BJ (cell line): Measurements from ENCODE around the gene CCL3. TPM values are rescaled to one million over a fixed set of nuclear protein-coding genes. Genes with fewer than 3 reads are reported as not detected.
"Not testable (repeated sequence)": the region's sequence is repeated elsewhere in the genome, so short reads cannot be mapped to it uniquely, and the experiment has no call there.

Experiments used
- CTCF ChIA-PET: fragments of 350-600 bp; formaldehyde crosslinking; extraction: SDS; loops from one replicate; lab custom pipeline; 2021; ENCODE audit warnings: antibody characterized with exemption, inconsistent platforms; lab: Yijun Ruan, JAX
- POLR2A ChIA-PET: fragments of 300-600 bp; sonication (Branson Sonifier 250); formaldehyde crosslinking; extraction: SDS; loops from one replicate; lab custom pipeline; 2021; ENCODE audit warnings: antibody characterized with exemption; lab: Charles Lee
- DNase-seq: peaks from one replicate; pipeline ENCODE4 v3.0.0-alpha.2; 2011; ENCODE audit warnings: low read depth
- H3K27me3 ChIP-seq: 2 replicates; pipeline ENCODE4 v1.6.0; 2011; ENCODE audit warnings: low read length; ENCODE audit not compliant: control insufficient read depth, insufficient read depth
- H3K36me3 ChIP-seq: 2 replicates; pipeline ENCODE4 v1.5.1; 2011; ENCODE audit warnings: low read length; ENCODE audit not compliant: control insufficient read depth, insufficient read depth
- H3K4me3 ChIP-seq: 2 replicates; pipeline ENCODE4 v1.5.1; 2011; ENCODE audit warnings: low read depth, mild to moderate bottlenecking, control low read depth, low read length
- polyA plus RNA-seq: library from polyadenylated mRNA; depleted of rRNA; stranded (reverse); fragments of >200 nt; gene quantifications from 2 replicates; pipeline ENCODE4 v1.2.3, GENCODE V29; 2011
- TF ChIP-seq, protein P1 (sequence below): IDR thresholded peaks from 2 replicates; pipeline ENCODE4 v1.5.1; 2011; ENCODE audit warnings: low read depth, mild to moderate bottlenecking, control low read depth, inconsistent platforms, low read length, moderate library complexity; ENCODE audit not compliant: insufficient read depth

CCL3 gene
- polyA plus RNA-seq, 1 experiment: not detected

DNA sequence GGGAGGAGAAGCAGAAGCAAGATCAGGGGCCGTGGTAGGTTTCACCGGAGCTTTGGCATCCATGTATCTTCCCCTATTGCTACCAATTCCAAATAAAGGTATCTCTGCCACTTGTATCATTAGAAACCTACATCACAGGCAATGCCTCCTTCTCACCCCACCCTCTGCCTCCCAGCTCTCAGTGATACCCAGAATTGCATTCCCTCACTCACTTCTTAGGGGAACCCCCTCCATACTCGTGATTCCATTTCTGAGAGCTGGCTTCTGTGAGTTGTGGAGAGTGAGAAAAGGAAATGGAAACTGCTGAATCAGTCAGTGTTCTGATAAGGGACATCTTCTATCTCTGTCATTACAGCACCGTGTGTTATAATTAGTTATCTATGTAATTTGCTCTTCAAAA lies 2.3 kb upstream of the CCL3 start:
- no peak for DNase-seq
- TF ChIP-seq, protein P1, sequence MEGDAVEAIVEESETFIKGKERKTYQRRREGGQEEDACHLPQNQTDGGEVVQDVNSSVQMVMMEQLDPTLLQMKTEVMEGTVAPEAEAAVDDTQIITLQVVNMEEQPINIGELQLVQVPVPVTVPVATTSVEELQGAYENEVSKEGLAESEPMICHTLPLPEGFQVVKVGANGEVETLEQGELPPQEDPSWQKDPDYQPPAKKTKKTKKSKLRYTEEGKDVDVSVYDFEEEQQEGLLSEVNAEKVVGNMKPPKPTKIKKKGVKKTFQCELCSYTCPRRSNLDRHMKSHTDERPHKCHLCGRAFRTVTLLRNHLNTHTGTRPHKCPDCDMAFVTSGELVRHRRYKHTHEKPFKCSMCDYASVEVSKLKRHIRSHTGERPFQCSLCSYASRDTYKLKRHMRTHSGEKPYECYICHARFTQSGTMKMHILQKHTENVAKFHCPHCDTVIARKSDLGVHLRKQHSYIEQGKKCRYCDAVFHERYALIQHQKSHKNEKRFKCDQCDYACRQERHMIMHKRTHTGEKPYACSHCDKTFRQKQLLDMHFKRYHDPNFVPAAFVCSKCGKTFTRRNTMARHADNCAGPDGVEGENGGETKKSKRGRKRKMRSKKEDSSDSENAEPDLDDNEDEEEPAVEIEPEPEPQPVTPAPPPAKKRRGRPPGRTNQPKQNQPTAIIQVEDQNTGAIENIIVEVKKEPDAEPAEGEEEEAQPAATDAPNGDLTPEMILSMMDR: no peak
- no peaks in the 10 kb centered on the region for H3K36me3 ChIP-seq
- no peaks in the 10 kb centered on the region; the same call in 1 of the 2 replicates for H3K27me3 ChIP-seq
- H3K4me3 ChIP-seq: no peak overlapping the region
- CTCF ChIA-PET: no interaction called here
- POLR2A ChIA-PET: no interaction called here

DNA sequence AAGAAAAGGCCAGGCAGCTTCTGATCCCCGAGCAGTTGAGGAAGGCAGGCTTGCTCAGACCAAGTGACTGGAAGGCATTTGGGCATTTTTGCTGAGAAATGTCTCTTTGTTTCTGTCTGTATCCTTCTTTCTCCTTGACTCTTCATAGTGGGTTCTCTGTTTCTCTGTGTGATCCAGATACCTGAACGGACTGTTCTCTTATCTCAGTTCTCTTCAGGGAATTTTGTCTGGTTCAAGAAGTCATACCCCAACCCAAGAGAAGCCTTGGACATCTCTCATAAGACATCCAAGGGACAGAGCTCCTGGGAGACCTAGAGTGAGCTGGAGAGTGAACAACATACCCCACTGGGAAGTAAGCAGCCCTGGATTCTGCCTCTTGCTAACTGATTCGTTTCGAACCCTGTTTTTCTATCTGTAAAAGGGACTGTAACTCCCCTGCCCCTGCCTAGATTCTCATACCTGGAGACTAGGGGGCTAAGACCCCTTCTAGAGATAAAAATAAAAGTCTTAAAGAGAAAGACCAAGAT lies 541 bp downstream of the CCL3 start:
- no peak overlapping the region for H3K4me3 ChIP-seq
- H3K27me3 ChIP-seq: no peaks in the 10 kb centered on the region; the same call in 1 of the 2 replicates
- no peak for DNase-seq
- TF ChIP-seq, protein P1: no peak
- H3K36me3 ChIP-seq: no peaks in the 10 kb centered on the region
- ChIA-PET CTCF (no interaction called here), POLR2A (no interaction called here)

DNA sequence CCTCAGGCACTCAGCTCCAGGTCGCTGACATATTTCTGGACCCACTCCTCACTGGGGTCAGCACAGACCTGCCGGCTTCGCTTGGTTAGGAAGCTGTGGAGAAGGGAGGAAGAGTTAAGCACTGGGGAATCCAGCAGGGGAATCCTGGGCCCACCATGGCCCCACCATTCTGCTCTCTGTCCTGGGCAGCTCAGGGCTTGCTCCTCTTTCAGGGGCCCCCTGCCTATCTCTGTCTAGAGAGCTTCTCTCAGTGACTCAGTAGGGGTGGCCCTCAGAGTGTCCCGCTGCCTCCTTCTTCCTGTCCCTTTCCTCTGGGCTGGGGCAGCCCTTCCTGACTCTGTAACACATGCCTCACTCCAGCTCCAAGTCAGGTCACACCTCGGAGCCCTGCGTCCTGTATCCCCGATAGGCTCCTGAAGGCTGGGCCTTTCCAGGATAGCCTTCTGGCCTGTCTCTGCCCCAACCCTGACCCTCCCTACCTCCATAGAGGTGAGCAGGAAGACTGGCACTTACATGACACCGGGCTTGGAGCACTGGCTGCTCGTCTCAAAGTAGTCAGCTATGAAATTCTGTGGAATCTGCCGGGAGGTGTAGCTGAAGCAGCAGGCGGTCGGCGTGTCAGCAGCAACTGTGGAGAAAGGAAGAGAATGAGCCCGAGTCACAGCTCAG lies 1.1 kb downstream of the CCL3 start:
- no peak overlapping the region for H3K4me3 ChIP-seq
- H3K27me3 ChIP-seq: no peaks in the 10 kb centered on the region; the same call in 1 of the 2 replicates
- no peak for DNase-seq
- CTCF ChIA-PET: interaction anchor here (0.6 kb wide), 1 partner anchor 119 kb away, joined by 3 read pairs; no protein-coding TSS in a partner anchor
- TF ChIP-seq, protein P1: no peak
- POLR2A ChIA-PET: no interaction called here
- no peaks in the 10 kb centered on the region for H3K36me3 ChIP-seq

DNA sequence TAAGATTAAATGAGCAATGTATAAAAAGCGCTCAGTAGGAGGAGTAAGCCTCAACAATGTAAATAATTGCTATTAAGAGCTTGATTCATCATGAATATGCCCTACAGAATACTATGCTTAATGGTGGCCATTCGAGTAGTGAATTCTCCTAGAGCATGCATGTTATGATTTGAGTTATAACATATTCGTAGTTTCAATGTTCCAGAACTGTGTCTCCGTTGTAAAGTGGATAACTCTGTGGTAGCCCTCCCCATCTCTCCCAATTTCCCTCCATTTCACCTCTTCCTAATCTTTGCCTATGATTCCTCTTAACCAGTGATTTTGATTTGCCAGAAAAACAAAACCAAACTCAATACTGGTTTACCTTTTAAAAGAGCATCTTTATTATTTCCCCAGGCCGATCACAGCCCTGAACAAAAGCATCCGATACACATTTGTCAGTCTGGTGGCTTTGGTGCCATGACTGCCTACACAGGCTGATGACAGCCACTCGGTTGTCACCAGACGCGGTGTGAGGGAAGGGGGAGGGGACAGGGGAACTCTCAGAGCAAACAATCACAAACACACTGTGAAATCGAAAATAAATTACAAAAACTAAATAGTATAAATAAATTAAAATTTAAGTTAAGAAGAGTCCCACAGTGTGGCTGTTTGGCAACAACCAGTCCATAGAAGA lies 1.9 kb downstream of the CCL3 start:
- DNase-seq, POLR2A ChIA-PET, H3K4me3 ChIP-seq, H3K36me3 ChIP-seq, H3K27me3 ChIP-seq: not testable (repeated sequence)
- CTCF ChIA-PET: interaction anchor here (0.6 kb wide), 1 partner anchor 119 kb away, joined by 3 read pairs; no protein-coding TSS in a partner anchor

DNA sequence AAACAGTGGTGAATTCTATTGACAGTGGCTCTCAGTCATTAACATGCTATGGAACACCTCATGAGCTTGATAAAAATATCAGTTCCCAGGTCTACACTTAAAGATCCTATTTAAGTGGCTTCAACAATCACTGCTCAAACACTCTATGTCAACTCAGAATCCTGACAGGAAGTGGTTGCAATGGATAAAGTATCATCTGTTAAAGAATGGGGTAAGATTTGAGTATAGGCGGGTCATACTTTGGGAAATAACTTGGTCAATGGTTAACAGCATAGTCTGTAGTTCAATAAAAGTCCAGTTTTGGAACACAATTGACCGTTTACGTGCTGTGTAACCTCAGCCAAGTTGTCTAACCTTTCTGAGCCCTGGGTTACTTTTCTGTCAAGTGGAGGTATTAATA lies 2.5 kb downstream of the CCL3 start:
- POLR2A ChIA-PET, H3K36me3 ChIP-seq, H3K4me3 ChIP-seq, DNase-seq, H3K27me3 ChIP-seq: not testable (repeated sequence)
- CTCF ChIA-PET: interaction anchor here (1.3 kb wide), 1 partner anchor 14 kb away, joined by 5 read pairs; no protein-coding TSS in a partner anchor

DNA sequence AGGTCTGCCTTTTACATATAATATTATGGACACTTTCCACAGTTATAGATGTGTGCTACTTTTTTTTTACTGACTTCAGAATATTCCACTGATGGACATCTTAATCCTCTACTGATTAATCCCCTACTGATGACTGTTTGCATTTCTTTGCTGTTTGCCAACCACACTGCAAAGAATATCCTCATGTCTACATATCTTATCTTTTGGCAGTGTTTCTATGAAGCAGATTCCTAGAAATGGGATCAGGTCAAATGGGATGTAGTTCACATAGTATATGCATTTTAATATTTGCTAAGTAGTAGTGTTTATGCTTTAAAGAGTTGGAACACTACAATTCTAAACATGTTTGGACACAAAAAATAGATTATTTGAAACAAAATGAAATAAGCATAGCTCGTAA lies 3.2 kb downstream of the CCL3 start:
- H3K36me3 ChIP-seq: no peaks in the 10 kb centered on the region
- H3K27me3 ChIP-seq: no peaks in the 10 kb centered on the region; the same call in 1 of the 2 replicates
- no peak for DNase-seq
- no peak overlapping the region for H3K4me3 ChIP-seq
- ChIA-PET POLR2A (no interaction called here), CTCF (interaction anchor here (0.8 to 1.3 kb wide), 3 partner anchors 14 to 39 kb away, joined by 3 to 5 read pairs (median 4); partner anchors contain the start of gene CCL4)
- TF ChIP-seq, protein P1: no peak
